Measurements from ENCODE around the gene MLC1. TPM values are rescaled to one million over a fixed set of nuclear protein-coding genes. Genes with fewer than 3 reads are reported as not detected.

Gene MLC1
- total RNA-seq, 2 experiments from 2014 or later = 0.16 TPM; not detected in 1

DNA sequence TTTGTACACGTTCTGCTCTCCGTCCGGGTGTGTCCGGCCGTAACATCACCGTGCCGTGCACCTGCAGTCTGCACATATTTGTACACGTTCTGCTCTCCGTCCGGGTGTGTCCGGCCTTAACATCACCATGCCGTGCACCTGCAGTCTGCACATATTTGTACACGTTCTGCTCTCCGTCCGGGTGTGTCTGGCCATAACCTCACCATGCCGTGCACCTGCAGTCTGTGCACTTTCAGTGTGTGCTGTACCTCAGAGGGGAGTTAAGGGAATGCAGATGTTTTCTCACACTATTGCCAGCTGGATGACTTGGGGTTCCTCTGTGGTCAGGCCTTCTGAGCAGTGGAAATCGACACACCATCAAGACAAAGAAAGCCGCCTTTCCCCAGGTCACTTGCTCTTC is 31.4 kb downstream of the MLC1 start:
- no peaks in the 10 kb centered on the region for H3K9me2 ChIP-seq (ENCODE audit: insufficient read depth, low read length)
- intact Hi-C loops (cut with micrococcal nuclease; ENCODE audit: unreplicated experiment) = loop anchor here (2.0 kb wide), 1 partner anchor 47 kb away; no protein-coding TSS in a partner anchor
- peaks cover 42% of the 10 kb centered on the region for H3K4me1 ChIP-seq (ENCODE audit: insufficient read depth, low read length, poor library complexity, severe bottlenecking)
- no TSS peak for BruUV-seq (replicated peaks)
- H3K79me2 ChIP-seq (ENCODE audit: insufficient read depth, low read depth, low read length) = no peaks in the 10 kb centered on the region
- H4K20me1 ChIP-seq (ENCODE audit: insufficient read depth, low read length) = no peaks in the 10 kb centered on the region
- H3K27ac ChIP-seq (ENCODE audit: low read depth, low read length, poor library complexity, severe bottlenecking) = peak overlapping the region; percentile 86
- TF ChIP-seq EZH2phosphoT487 (IDR thresholded peaks at IDR 0.05; ENCODE audit: borderline replicate concordance, low read depth, low read length) = no peak
- TF ChIP-seq, protein P1, sequence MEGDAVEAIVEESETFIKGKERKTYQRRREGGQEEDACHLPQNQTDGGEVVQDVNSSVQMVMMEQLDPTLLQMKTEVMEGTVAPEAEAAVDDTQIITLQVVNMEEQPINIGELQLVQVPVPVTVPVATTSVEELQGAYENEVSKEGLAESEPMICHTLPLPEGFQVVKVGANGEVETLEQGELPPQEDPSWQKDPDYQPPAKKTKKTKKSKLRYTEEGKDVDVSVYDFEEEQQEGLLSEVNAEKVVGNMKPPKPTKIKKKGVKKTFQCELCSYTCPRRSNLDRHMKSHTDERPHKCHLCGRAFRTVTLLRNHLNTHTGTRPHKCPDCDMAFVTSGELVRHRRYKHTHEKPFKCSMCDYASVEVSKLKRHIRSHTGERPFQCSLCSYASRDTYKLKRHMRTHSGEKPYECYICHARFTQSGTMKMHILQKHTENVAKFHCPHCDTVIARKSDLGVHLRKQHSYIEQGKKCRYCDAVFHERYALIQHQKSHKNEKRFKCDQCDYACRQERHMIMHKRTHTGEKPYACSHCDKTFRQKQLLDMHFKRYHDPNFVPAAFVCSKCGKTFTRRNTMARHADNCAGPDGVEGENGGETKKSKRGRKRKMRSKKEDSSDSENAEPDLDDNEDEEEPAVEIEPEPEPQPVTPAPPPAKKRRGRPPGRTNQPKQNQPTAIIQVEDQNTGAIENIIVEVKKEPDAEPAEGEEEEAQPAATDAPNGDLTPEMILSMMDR (conservative IDR thresholded peaks at IDR 0.05; ENCODE audit: low read length) = no peak
- POLR2A ChIA-PET = interaction anchor here (0.6 kb wide), 1 partner anchor 30 kb away, joined by 3 read pairs; no protein-coding TSS in a partner anchor
- peak; percentile 85 for DNase-seq (ENCODE audit: low spot score)
- peak overlapping the region; percentile 7 for H3K4me3 ChIP-seq (ENCODE audit: low read depth, low read length, poor library complexity, severe bottlenecking)
- 0 out of 2 replicates have a peak, but pooled peaks cover 4% of the 10 kb centered on the region for H3K9me3 ChIP-seq (ENCODE audit: low read length)
- CTCF ChIA-PET (ENCODE audit: unreplicated experiment) = no interaction called here
- no peak overlapping the region; the same call in 1 of the 2 replicates for H2AFZ ChIP-seq (ENCODE audit: low read length)
- no peaks in the 10 kb centered on the region for H3K36me3 ChIP-seq (ENCODE audit: insufficient read depth, low read length)
- peak overlapping the region; percentile 57 for H3K4me2 ChIP-seq (ENCODE audit: low read length)

DNA sequence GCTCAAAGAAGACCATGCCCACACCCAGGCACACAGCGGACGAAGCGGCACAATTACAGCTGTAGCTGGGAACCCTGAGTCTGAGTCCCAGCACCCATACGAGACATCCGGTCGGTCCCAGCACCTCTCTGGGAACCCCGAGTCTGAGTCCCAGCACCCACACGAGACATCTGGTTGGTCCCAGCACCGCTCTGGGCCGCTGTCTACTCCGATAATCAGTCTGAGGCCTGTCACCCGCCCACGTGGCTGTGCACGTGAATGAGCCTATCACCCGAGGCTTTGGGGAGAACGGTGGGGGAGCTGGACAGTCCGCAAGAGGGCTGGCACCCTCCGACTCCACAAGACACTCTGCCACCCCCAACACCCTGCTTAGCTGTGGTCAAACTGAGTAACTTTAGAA is 33.3 kb downstream of the MLC1 start:
- Histone ChIP-seq H3K9me2 (ENCODE audit: insufficient read depth, low read length) (no peaks in the 10 kb centered on the region), H3K4me2 (ENCODE audit: low read length) (no peak overlapping the region), H2AFZ (ENCODE audit: low read length) (no peak overlapping the region), H3K9me3 (ENCODE audit: low read length) (0 out of 2 replicates have a peak, but pooled peaks cover 4% of the 10 kb centered on the region), H4K20me1 (ENCODE audit: insufficient read depth, low read length) (no peaks in the 10 kb centered on the region), H3K79me2 (ENCODE audit: insufficient read depth, low read depth, low read length) (no peaks in the 10 kb centered on the region), H3K27ac (ENCODE audit: low read depth, low read length, poor library complexity, severe bottlenecking) (no peak overlapping the region), H3K36me3 (ENCODE audit: insufficient read depth, low read length) (no peaks in the 10 kb centered on the region), H3K4me1 (ENCODE audit: insufficient read depth, low read length, poor library complexity, severe bottlenecking) (peaks cover 34% of the 10 kb centered on the region), H3K4me3 (ENCODE audit: low read depth, low read length, poor library complexity, severe bottlenecking) (no peak overlapping the region)
- DNase-seq (ENCODE audit: low spot score) = no peak
- no TSS peak for BruUV-seq (replicated peaks)
- CTCF ChIA-PET (ENCODE audit: unreplicated experiment) = no interaction called here
- TF ChIP-seq, protein P1 (conservative IDR thresholded peaks at IDR 0.05; ENCODE audit: low read length) = no peak
- POLR2A ChIA-PET = no interaction called here
- intact Hi-C loops (cut with micrococcal nuclease; ENCODE audit: unreplicated experiment) = no loop called here

DNA sequence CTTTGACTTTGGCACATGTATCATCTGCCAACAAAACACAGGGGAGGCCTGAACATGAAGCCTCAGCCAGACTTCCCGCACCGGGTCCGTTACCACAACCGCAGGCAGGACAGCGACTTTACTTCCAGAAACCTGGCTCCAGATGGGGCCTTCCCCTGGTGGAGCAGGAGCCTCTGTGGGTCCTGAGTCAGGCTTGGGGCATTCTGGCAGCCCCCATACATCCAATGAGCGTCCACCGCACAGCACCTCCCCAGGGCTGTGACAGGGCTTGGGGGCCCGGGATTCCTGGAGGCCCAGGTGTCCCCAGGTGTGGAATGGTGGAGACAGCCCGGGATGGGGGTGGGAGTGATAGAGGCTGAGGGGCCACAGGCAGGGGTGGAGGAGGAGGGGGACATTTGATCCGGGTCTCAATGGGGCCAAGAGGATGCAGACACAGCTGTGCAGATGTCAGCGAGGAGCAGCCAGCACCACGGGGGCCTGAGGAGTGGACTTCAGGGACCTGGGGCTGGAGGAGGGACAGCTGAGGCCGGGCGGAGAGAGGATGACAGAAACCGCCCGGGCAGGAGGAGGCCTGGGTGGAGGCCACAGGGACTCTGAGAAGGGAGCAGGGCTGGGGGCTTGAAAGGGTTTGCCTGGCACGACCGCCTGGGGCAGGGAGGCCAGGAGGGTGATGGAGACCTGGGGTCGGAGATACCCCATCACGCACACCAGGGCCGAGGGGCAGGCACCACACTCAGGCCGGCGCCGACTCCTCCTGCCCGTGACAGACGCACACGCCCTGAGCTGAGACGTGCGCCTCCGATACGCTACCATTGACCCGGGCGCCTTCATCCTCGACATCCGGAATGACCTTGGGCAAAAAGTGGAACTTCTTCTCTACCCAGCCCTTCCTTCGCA is 35.7 kb downstream of the MLC1 start:
- TF ChIP-seq, protein P1 (conservative IDR thresholded peaks at IDR 0.05; ENCODE audit: low read length) = no peak
- no peak for TF ChIP-seq EZH2phosphoT487 (IDR thresholded peaks at IDR 0.05; ENCODE audit: borderline replicate concordance, low read depth, low read length)
- H3K4me3 ChIP-seq (ENCODE audit: low read depth, low read length, poor library complexity, severe bottlenecking) = no peak overlapping the region
- peaks cover 10% of the 10 kb centered on the region for H3K4me1 ChIP-seq (ENCODE audit: insufficient read depth, low read length, poor library complexity, severe bottlenecking)
- H3K79me2 ChIP-seq (ENCODE audit: insufficient read depth, low read depth, low read length) = no peaks in the 10 kb centered on the region
- H4K20me1 ChIP-seq (ENCODE audit: insufficient read depth, low read length) = no peaks in the 10 kb centered on the region
- intact Hi-C loops (cut with micrococcal nuclease; ENCODE audit: unreplicated experiment) = no loop called here
- BruUV-seq (replicated peaks) = no TSS peak
- no peak overlapping the region for H3K27ac ChIP-seq (ENCODE audit: low read depth, low read length, poor library complexity, severe bottlenecking)
- no peak for DNase-seq (ENCODE audit: low spot score)
- ChIA-PET CTCF (ENCODE audit: unreplicated experiment) (no interaction called here), POLR2A (no interaction called here)
- H3K9me3 ChIP-seq (ENCODE audit: low read length) = 0 out of 2 replicates have a peak, but pooled peaks cover 4% of the 10 kb centered on the region
- no peaks in the 10 kb centered on the region for H3K36me3 ChIP-seq (ENCODE audit: insufficient read depth, low read length)
- H2AFZ ChIP-seq (ENCODE audit: low read length) = no peak overlapping the region
- H3K9me2 ChIP-seq (ENCODE audit: insufficient read depth, low read length) = no peaks in the 10 kb centered on the region
- H3K4me2 ChIP-seq (ENCODE audit: low read length) = no peak overlapping the region

Data from OCI-LY7 (cell line).